Esophagus squamous epithelium (tissue), 5 donors: Measurements from ENCODE around the gene APOL5. TPM values are rescaled to one million over a fixed set of nuclear protein-coding genes. Genes with fewer than 3 reads are reported as not detected.

ENCODE experiments used
- DNase-seq: peaks from one replicate; lab custom pipeline; 2025; lab: John Stamatoyannopoulos, UW
- H3K27ac ChIP-seq, 4 donors: fragments of 200-600 bp; sonication (generic); one replicate each; pipeline ENCODE4 v1.5.1; 2016 to 2019; ENCODE audit warnings: mild to moderate bottlenecking in 1 of 4
- H3K27me3 ChIP-seq, 4 donors: fragments of 200-600 bp; sonication (generic); 1 replicate in 3 of 4; 2 replicates in 1 of 4; pipeline versions ENCODE4 v1.5.1 to v1.6.0; 2017 to 2021; ENCODE audit warnings: antibody characterized with exemption in 1 of 4
- H3K36me3 ChIP-seq, 3 donors: fragments of 200-600 bp; sonication (generic); one replicate each; pipeline ENCODE4 v1.5.1; 2016 to 2019
- H3K4me1 ChIP-seq, 3 donors: fragments of 200-600 bp; sonication (generic); one replicate each; pipeline ENCODE4 v1.5.1; 2017 to 2019
- H3K4me3 ChIP-seq, 4 donors: fragments of 200-600 bp; sonication (generic); 1 replicate in 3 of 4; 2 replicates in 1 of 4; pipeline ENCODE4 v1.5.1; 2016 to 2019; ENCODE audit warnings: mild to moderate bottlenecking in 2 of 4, moderate library complexity in 1 of 4
- H3K9me3 ChIP-seq, 3 donors: fragments of 200-600 bp; sonication (generic); one replicate each; pipeline ENCODE4 v1.5.1; 2016 to 2019
- CTCF ChIP-seq, 6 experiments: fragments of 450-650 bp in 4 of 6; fragments of 200-600 bp in 2 of 6; sonication (generic) in 2 of 6; IDR thresholded peaks; one replicate each; pipeline ENCODE4 v1.5.1; 2016 to 2019; ENCODE audit warnings: antibody characterized with exemption in 6 of 6, mild to moderate bottlenecking in 4 of 6, moderate library complexity in 4 of 6
- POLR2A ChIP-seq, 4 donors: fragments of 450-650 bp; IDR thresholded peaks; one replicate each; pipeline ENCODE4 v1.6.1; 2017; ENCODE audit warnings: antibody characterized with exemption in 4 of 4, mild to moderate bottlenecking in 4 of 4, moderate library complexity in 3 of 4
- WGBS, 2 donors: methylation state at CpG; one replicate each; pipeline ENCODE4 v1.1.5; 2018; 5-methylcytosine and 5-hydroxymethylcytosine counted together
- intact Hi-C: fragments of 100-400 bp; cut with DNase I; formaldehyde crosslinking; loops from one replicate; pipeline ENCODE4 v1.15.0; 2022
- total RNA-seq, 4 donors: library from RNA; depleted of rRNA; stranded (reverse); fragments of >200 nt; gene quantifications; one replicate each; pipeline ENCODE4 v1.1.0, GENCODE V29; 2016
- donor health status: DM: yes; HTN: yes; CAD: no.

APOL5 gene
- total RNA-seq, 4 donors from 2014 or later: not detected

GRCh38 chr22:35681454-35682052 lies 36.1 kb upstream of the APOL5 start:
- H3K27me3 ChIP-seq: no peaks in the 10 kb centered on the region
- DNase-seq: no peak
- WGBS, 2 donors: 62 to 82% methylated on average over 4 of the region's 4 CpGs
- no peak overlapping the region for H3K4me3 ChIP-seq
- TF ChIP-seq POLR2A (IDR thresholded peaks at IDR 0.05): no peak
- no peak for TF ChIP-seq CTCF (IDR thresholded peaks at IDR 0.05)
- no peaks in the 10 kb centered on the region for H3K36me3 ChIP-seq
- H3K27ac ChIP-seq: no peak overlapping the region
- intact Hi-C loops: no loop called here
- H3K9me3 ChIP-seq: no peaks in the 10 kb centered on the region
- no peaks in the 10 kb centered on the region for H3K4me1 ChIP-seq

- Histone ChIP-seq H3K36me3 (no peaks in the 10 kb centered on the region), H3K27ac (no peak overlapping the region), H3K27me3 (no peaks in the 10 kb centered on the region), H3K9me3 (no peaks in the 10 kb centered on the region), H3K4me3 (no peak overlapping the region), H3K4me1 (no peaks in the 10 kb centered on the region)
- DNase-seq: no peak
- TF ChIP-seq POLR2A (IDR thresholded peaks at IDR 0.05) (no peak), CTCF (IDR thresholded peaks at IDR 0.05) (no peak)
- WGBS, 2 donors: 64 to 79% methylated on average over 1 of the region's 1 CpG
- intact Hi-C loops: no loop called here
Observed at GRCh38 chr22:35683560-35683959, 34.1 kb upstream of the APOL5 start.

GRCh38 chr22:35684270-35684700 lies 33.4 kb upstream of the APOL5 start:
- Histone ChIP-seq H3K27me3 (no peaks in the 10 kb centered on the region), H3K4me3 (no peak overlapping the region), H3K4me1 (no peaks in the 10 kb centered on the region), H3K36me3 (no peaks in the 10 kb centered on the region), H3K9me3 (no peaks in the 10 kb centered on the region), H3K27ac (no peak overlapping the region)
- intact Hi-C loops: no loop called here
- 53 to 67% methylated on average over 2 to 3 of the region's 3 CpGs for WGBS, 2 donors
- DNase-seq: no peak
- TF ChIP-seq POLR2A (IDR thresholded peaks at IDR 0.05) (no peak), CTCF (IDR thresholded peaks at IDR 0.05) (peak in 1 of 6 experiments; percentile 8)

GRCh38 chr22:35684732-35685131 lies 32.9 kb upstream of the APOL5 start:
- TF ChIP-seq POLR2A (IDR thresholded peaks at IDR 0.05) (no peak), CTCF (IDR thresholded peaks at IDR 0.05) (no peak)
- Histone ChIP-seq H3K27me3 (no peaks in the 10 kb centered on the region), H3K4me3 (no peak overlapping the region), H3K9me3 (no peaks in the 10 kb centered on the region), H3K4me1 (no peaks in the 10 kb centered on the region), H3K27ac (no peak overlapping the region), H3K36me3 (no peaks in the 10 kb centered on the region)
- no peak for DNase-seq
- intact Hi-C loops: no loop called here

GRCh38 chr22:35685731-35686130 lies 31.9 kb upstream of the APOL5 start:
- H3K27me3 ChIP-seq: no peaks in the 10 kb centered on the region
- no peaks in the 10 kb centered on the region for H3K36me3 ChIP-seq
- 78 to 95% methylated on average over 11 of the region's 11 CpGs for WGBS, 2 donors
- no peak overlapping the region for H3K4me3 ChIP-seq
- no peak for TF ChIP-seq POLR2A (IDR thresholded peaks at IDR 0.05)
- no peak for TF ChIP-seq CTCF (IDR thresholded peaks at IDR 0.05)
- intact Hi-C loops: no loop called here
- H3K4me1 ChIP-seq: no peaks in the 10 kb centered on the region
- no peak for DNase-seq
- no peak overlapping the region for H3K27ac ChIP-seq
- H3K9me3 ChIP-seq: no peaks in the 10 kb centered on the region
